Activated T-helper 2 cell treated with anti-CD3 and anti-CD28 coated beads, Interferon-gamma antibody, Interleukin-2, Interleukin-4, amounts not matched to agents 10 μg/mL and 5 μg/mL and 100 μg/mL, durations not matched to agents 14 hours and 24 hours and 36 hours (primary cell): ENCODE results near the gene SMIM45.

Source experiments
- DNase-seq: peaks from one replicate; pipeline ENCODE4 v3.0.0; 2021; ENCODE audit warnings: low spot score
- H3K27ac Mint-ChIP-seq: one replicate; pipeline ENCODE4 v1.8.0; 2021; ENCODE audit warnings: mixed read lengths
- H3K27me3 Mint-ChIP-seq: one replicate; pipeline ENCODE4 v1.8.0; 2021; ENCODE audit warnings: low read depth, mixed read lengths
- H3K36me3 Mint-ChIP-seq: one replicate; pipeline ENCODE4 v1.8.0; 2021; ENCODE audit warnings: low read depth, mixed read lengths
- H3K4me1 Mint-ChIP-seq: one replicate; pipeline ENCODE4 v1.8.0; 2021; ENCODE audit warnings: low read depth, mixed read lengths
- H3K4me3 Mint-ChIP-seq: one replicate; pipeline ENCODE4 v1.8.0; 2021; ENCODE audit warnings: low read depth, mild to moderate bottlenecking, moderate library complexity, mixed read lengths
- H3K9me3 Mint-ChIP-seq: one replicate; pipeline ENCODE4 v1.8.0; 2021; ENCODE audit warnings: mixed read lengths
- intact Hi-C: fragments of 100-400 bp; cut with micrococcal nuclease; formaldehyde crosslinking; loops from one replicate; pipeline ENCODE4 v1.15.1; 2023

Gene SMIM45

GRCh38 chr22:41920271-41920976 is 31.5 kb upstream of the SMIM45 start:
- no peak overlapping the region for H3K27ac Mint-ChIP-seq
- H3K9me3 Mint-ChIP-seq: no peaks in the 10 kb centered on the region
- intact Hi-C loops: no loop called here
- H3K4me1 Mint-ChIP-seq: peaks cover 9% of the 10 kb centered on the region
- H3K27me3 Mint-ChIP-seq: peaks cover 23% of the 10 kb centered on the region
- no peak for DNase-seq
- H3K4me3 Mint-ChIP-seq: no peak overlapping the region
- no peaks in the 10 kb centered on the region for H3K36me3 Mint-ChIP-seq

GRCh38 chr22:41922328-41922727 is 29.6 kb upstream of the SMIM45 start:
- no peaks in the 10 kb centered on the region for H3K9me3 Mint-ChIP-seq
- no peak for DNase-seq
- intact Hi-C loops: no loop called here
- peaks cover 9% of the 10 kb centered on the region for H3K4me1 Mint-ChIP-seq
- H3K27me3 Mint-ChIP-seq: peaks cover 14% of the 10 kb centered on the region
- no peaks in the 10 kb centered on the region for H3K36me3 Mint-ChIP-seq
- no peak overlapping the region for H3K27ac Mint-ChIP-seq
- no peak overlapping the region for H3K4me3 Mint-ChIP-seq

GRCh38 chr22:41922940-41923594 is 28.9 kb upstream of the SMIM45 start:
- Mint-ChIP-seq H3K9me3 (no peaks in the 10 kb centered on the region), H3K4me1 (peaks cover 12% of the 10 kb centered on the region), H3K36me3 (no peaks in the 10 kb centered on the region), H3K27me3 (peaks cover 19% of the 10 kb centered on the region), H3K27ac (no peak overlapping the region), H3K4me3 (no peak overlapping the region)
- DNase-seq: no peak
- intact Hi-C loops: no loop called here

DNA sequence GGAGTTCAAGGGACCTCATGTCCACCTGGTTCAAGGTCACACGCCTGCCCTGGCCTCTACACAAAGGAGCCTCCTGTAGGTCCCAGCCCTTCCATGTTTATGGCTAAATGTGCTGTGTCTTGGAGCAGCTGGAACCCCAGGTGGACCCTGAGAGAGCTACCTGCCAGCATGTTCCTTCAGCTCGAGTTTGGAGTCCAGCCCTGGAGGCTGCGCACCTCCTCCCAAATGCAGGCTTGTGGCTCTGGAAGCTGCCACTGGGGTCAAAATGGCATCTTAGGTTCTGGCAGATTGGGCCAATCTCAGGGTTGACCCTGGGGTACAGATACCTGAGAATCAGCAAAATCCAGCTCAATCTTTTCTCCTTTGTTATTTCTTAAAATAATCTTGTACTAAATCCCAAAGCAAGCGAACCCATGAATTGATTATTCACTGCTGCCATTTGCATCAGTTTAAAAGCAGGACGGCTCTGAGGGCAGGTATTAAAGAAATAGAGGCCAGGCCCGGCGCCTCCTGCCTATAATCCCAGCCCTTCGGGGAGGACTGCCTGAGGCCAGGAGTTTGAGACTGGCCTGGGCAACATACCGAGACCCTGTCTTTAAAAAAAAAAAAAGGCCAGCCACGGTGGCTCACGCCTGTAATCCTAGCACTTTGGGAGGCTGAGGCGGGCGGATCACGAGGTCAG is 28.2 kb upstream of the SMIM45 start:
- peaks cover 20% of the 10 kb centered on the region for H3K27me3 Mint-ChIP-seq
- intact Hi-C loops: no loop called here
- no peaks in the 10 kb centered on the region for H3K36me3 Mint-ChIP-seq
- H3K4me3 Mint-ChIP-seq: no peak overlapping the region
- no peak overlapping the region for H3K27ac Mint-ChIP-seq
- peaks cover 11% of the 10 kb centered on the region for H3K4me1 Mint-ChIP-seq
- H3K9me3 Mint-ChIP-seq: no peaks in the 10 kb centered on the region
- DNase-seq: no peak

GRCh38 chr22:41925783-41926460 is 26.0 kb upstream of the SMIM45 start:
- no peaks in the 10 kb centered on the region for H3K36me3 Mint-ChIP-seq
- intact Hi-C loops: loop anchor here (2.0 kb wide), 1 partner anchor 15 kb away; no protein-coding TSS in a partner anchor
- peak; percentile 68 for DNase-seq
- H3K4me3 Mint-ChIP-seq: peak overlapping the region; percentile 67
- H3K27me3 Mint-ChIP-seq: peaks cover 20% of the 10 kb centered on the region
- H3K4me1 Mint-ChIP-seq: peaks cover 11% of the 10 kb centered on the region
- no peaks in the 10 kb centered on the region for H3K9me3 Mint-ChIP-seq
- no peak overlapping the region for H3K27ac Mint-ChIP-seq

DNA sequence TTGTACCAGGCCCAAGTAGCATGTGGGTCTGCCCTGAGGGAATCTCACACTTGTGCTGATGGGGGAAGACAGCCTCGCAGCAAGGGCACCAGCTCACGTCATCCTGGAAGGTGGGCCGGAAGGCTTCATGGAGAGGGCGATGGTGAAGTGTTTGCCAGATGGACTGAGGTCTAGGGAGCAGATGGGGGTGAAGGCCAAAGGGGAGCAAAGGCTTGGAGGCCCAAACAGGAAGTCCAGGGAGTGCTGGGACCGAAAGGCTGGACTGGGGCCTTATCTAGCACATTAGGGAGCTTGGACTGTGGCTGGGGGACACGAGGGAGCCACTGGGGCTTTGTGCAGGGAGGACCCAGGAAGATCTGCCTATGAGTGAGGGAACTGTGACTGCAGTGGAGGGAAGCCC is 24.1 kb upstream of the SMIM45 start:
- intact Hi-C loops: loop anchor here (2.0 kb wide), 1 partner anchor 13 kb away; no protein-coding TSS in a partner anchor

DNA sequence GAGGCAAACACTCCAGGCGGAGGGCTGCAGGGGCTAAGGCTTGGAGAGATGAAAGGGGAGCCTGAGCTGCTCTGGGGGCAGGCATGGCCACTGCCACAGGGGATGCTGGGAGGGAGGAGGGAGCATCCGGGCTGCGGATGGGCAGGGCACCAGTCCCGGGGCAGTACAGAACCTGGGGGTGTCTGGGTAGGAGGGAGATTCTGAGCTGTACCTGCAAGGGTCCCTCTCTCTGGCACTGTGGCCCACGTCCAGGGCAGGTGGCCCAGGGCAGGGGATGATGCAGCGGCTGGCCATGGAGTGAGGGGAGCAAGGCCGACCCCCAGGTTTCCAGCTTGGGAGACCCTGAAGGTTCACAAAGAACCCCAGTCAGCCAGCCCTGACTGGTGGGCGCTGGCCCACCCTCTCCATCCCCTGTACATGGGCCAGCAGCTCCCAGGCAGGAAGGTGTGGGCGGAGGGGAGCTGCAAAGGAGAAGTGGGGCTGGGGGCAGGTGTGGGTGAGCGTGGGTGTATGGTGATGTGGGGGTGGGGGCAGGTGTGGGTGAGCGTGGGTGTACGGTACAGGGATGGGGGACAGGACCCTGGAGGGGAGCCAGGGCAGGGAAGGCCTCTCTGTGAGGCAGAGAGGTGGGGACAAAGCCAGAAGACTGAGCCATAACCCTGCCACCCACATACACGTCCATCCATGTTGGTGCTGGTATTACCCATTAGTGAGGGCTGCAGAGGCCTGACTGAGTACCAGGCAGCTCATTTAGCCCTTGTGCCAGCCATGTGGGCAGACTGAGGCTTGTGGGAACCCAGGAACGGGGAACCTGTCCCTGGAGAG is 23.1 kb upstream of the SMIM45 start:
- H3K27me3 Mint-ChIP-seq: peaks cover 20% of the 10 kb centered on the region
- no peak overlapping the region for H3K27ac Mint-ChIP-seq
- no peak overlapping the region for H3K4me3 Mint-ChIP-seq
- peaks cover 11% of the 10 kb centered on the region for H3K4me1 Mint-ChIP-seq
- intact Hi-C loops: no loop called here
- no peaks in the 10 kb centered on the region for H3K9me3 Mint-ChIP-seq
- no peaks in the 10 kb centered on the region for H3K36me3 Mint-ChIP-seq
- no peak for DNase-seq

More for the DNA sequence above, 24.1 kb upstream of the SMIM45 start:
- Mint-ChIP-seq H3K27ac (no peak overlapping the region), H3K36me3 (no peaks in the 10 kb centered on the region), H3K9me3 (no peaks in the 10 kb centered on the region), H3K27me3 (peaks cover 20% of the 10 kb centered on the region), H3K4me1 (peaks cover 11% of the 10 kb centered on the region), H3K4me3 (peak overlapping the region; percentile 10)
- DNase-seq: no peak

DNA sequence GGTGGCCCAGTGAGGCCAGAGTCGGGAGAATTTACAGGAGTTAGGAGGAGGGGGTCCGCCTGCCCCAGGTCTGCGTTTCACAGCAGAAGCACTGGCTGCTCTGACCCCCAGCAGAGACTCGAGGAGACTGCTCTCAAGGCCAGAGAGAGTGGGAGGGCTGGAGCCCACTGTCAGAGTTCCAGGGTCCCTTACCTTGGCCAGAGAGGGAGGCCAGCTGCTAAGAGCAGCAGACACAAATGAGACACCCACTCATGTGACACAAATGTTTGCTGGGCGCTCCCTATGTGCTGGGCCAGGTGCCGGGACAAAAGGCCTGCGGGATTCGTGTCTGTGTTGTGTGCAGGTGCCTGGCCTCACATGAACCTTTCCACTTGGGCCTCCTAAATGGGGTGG is 22.5 kb upstream of the SMIM45 start:
- no peak overlapping the region for H3K4me3 Mint-ChIP-seq
- no peak overlapping the region for H3K27ac Mint-ChIP-seq
- intact Hi-C loops: no loop called here

GRCh38 chr22:41931701-41932269 is 20.2 kb upstream of the SMIM45 start:
- Mint-ChIP-seq H3K36me3 (peaks cover 4% of the 10 kb centered on the region), H3K9me3 (no peaks in the 10 kb centered on the region), H3K27ac (no peak overlapping the region), H3K27me3 (peaks cover 11% of the 10 kb centered on the region), H3K4me3 (no peak overlapping the region), H3K4me1 (peaks cover 12% of the 10 kb centered on the region)
- intact Hi-C loops: no loop called here
- DNase-seq: no peak

More for the DNA sequence above, 22.5 kb upstream of the SMIM45 start:
- no peaks in the 10 kb centered on the region for H3K9me3 Mint-ChIP-seq
- no peaks in the 10 kb centered on the region for H3K36me3 Mint-ChIP-seq
- H3K27me3 Mint-ChIP-seq: peaks cover 20% of the 10 kb centered on the region
- H3K4me1 Mint-ChIP-seq: peaks cover 11% of the 10 kb centered on the region
- DNase-seq: no peak

- H3K27ac Mint-ChIP-seq: no peak overlapping the region
- DNase-seq: no peak
- H3K36me3 Mint-ChIP-seq: peaks cover 4% of the 10 kb centered on the region
- peaks cover 8% of the 10 kb centered on the region for H3K27me3 Mint-ChIP-seq
- intact Hi-C loops: no loop called here
- H3K4me1 Mint-ChIP-seq: peaks cover 12% of the 10 kb centered on the region
- H3K4me3 Mint-ChIP-seq: no peak overlapping the region
- no peaks in the 10 kb centered on the region for H3K9me3 Mint-ChIP-seq
Measured at GRCh38 chr22:41932353-41932752, 19.6 kb upstream of the SMIM45 start.

GRCh38 chr22:41933411-41934177 is 18.4 kb upstream of the SMIM45 start:
- intact Hi-C loops: no loop called here
- Mint-ChIP-seq H3K9me3 (no peaks in the 10 kb centered on the region), H3K36me3 (peaks cover 6% of the 10 kb centered on the region), H3K4me3 (no peak overlapping the region), H3K27ac (peak overlapping the region; percentile 22), H3K27me3 (no peaks in the 10 kb centered on the region), H3K4me1 (peaks cover 7% of the 10 kb centered on the region)
- no peak for DNase-seq
